Measurements from ENCODE around the gene GGACT. TPM values are rescaled to one million over a fixed set of nuclear protein-coding genes. Genes with fewer than 3 reads are reported as not detected.

The GGACT gene
- total and polyA plus RNA-seq, 2 experiments from 2014 or later = 0.24 to 1.0 TPM

DNA sequence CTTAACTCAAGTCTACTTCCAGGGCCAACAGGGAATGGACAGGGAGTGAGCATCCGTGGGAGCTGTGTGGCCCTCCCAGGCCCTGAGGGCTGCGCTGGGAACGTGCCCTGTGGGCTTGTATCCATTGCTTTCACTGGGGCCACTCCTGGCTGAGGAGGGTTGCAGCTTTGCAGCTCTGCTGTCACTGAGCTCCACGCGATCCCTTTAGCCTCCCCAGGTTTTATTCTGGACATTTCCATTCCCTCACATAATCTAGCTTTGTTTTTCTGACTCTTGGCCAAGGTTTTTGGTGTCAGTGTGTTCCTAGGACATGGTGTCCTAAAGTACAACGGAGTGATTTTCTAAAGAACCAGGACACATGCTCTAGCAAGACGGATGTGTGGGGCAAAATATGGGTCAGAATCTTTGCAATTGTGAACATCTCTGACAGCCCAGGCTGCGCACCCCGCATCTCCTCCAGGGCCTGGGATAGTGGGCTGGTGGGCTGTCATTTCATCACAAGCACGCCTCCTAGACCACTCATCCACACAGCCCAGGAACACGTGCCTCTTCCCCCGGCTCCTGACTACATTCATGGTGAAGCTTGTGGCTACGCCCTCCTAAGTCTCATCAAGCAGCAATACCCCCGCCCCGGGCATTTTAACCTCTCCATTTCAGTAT lies 28.0 kb downstream of the GGACT start:
- H3K27ac Mint-ChIP-seq = no peak overlapping the region
- peak; percentile 54 for ATAC-seq
- peaks cover 9% of the 10 kb centered on the region for H3K4me1 Mint-ChIP-seq
- Histone ChIP-seq H3K9me2 (ENCODE audit: insufficient read depth) (no peaks in the 10 kb centered on the region), H3K79me2 (replicated peaks; ENCODE audit: insufficient read depth) (no peaks in the 10 kb centered on the region), H3K27me3 (ENCODE audit: insufficient read depth) (no peaks in the 10 kb centered on the region), H4K20me1 (replicated peaks; ENCODE audit: insufficient read depth) (no peaks in the 10 kb centered on the region), H3K4me2 (no peak overlapping the region), H3K4me1 (ENCODE audit: insufficient read depth) (peaks cover 5% of the 10 kb centered on the region; the same call in 1 of the 2 replicates), H3F3A (replicated peaks; ENCODE audit: low read depth) (0 out of 2 replicates have a peak, but pooled peaks cover 9% of the 10 kb centered on the region), H3K36me3 (ENCODE audit: insufficient read depth) (peaks cover 1% of the 10 kb centered on the region; the same call in 1 of the 2 replicates), H3K4me3 (no peak overlapping the region), H3K27ac (ENCODE audit: low read depth) (no peak overlapping the region), H2AFZ (0 out of 2 replicates have a peak overlapping the region, but pooled peaks have one; percentile 11)
- DNase-seq (ENCODE audit: low spot score) = no peak
- H3K27me3 Mint-ChIP-seq (ENCODE audit: insufficient read depth, low read depth, poor library complexity) = peaks cover 2% of the 10 kb centered on the region
- H3K9me3 Mint-ChIP-seq = peaks cover under 1% of the 10 kb centered on the region; the same call in 1 of the 3 replicates
- no peak for TF ChIP-seq STAT1 (IDR thresholded peaks at IDR 0.05; ENCODE audit: unreplicated experiment)
- TF ChIP-seq ZNF114 (CRISPR knock-in tag; IDR thresholded peaks at IDR 0.05) = no peak
- TF ChIP-seq, protein P1, sequence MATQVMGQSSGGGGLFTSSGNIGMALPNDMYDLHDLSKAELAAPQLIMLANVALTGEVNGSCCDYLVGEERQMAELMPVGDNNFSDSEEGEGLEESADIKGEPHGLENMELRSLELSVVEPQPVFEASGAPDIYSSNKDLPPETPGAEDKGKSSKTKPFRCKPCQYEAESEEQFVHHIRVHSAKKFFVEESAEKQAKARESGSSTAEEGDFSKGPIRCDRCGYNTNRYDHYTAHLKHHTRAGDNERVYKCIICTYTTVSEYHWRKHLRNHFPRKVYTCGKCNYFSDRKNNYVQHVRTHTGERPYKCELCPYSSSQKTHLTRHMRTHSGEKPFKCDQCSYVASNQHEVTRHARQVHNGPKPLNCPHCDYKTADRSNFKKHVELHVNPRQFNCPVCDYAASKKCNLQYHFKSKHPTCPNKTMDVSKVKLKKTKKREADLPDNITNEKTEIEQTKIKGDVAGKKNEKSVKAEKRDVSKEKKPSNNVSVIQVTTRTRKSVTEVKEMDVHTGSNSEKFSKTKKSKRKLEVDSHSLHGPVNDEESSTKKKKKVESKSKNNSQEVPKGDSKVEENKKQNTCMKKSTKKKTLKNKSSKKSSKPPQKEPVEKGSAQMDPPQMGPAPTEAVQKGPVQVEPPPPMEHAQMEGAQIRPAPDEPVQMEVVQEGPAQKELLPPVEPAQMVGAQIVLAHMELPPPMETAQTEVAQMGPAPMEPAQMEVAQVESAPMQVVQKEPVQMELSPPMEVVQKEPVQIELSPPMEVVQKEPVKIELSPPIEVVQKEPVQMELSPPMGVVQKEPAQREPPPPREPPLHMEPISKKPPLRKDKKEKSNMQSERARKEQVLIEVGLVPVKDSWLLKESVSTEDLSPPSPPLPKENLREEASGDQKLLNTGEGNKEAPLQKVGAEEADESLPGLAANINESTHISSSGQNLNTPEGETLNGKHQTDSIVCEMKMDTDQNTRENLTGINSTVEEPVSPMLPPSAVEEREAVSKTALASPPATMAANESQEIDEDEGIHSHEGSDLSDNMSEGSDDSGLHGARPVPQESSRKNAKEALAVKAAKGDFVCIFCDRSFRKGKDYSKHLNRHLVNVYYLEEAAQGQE (IDR thresholded peaks at IDR 0.05; ENCODE audit: unreplicated experiment) = no peak
- TF ChIP-seq POLR2AphosphoS5 (IDR thresholded peaks at IDR 0.05; ENCODE audit: low read depth) = no peak
- no peak for TF ChIP-seq ZNF331 (CRISPR knock-in tag; IDR thresholded peaks at IDR 0.05; ENCODE audit: low read depth)
- no peak for TF ChIP-seq NANOG (IDR thresholded peaks at IDR 0.05; ENCODE audit: borderline replicate concordance)
- no peak for TF ChIP-seq EZH2phosphoT487 (IDR thresholded peaks at IDR 0.05; ENCODE audit: unreplicated experiment)
- TF ChIP-seq, protein P2, sequence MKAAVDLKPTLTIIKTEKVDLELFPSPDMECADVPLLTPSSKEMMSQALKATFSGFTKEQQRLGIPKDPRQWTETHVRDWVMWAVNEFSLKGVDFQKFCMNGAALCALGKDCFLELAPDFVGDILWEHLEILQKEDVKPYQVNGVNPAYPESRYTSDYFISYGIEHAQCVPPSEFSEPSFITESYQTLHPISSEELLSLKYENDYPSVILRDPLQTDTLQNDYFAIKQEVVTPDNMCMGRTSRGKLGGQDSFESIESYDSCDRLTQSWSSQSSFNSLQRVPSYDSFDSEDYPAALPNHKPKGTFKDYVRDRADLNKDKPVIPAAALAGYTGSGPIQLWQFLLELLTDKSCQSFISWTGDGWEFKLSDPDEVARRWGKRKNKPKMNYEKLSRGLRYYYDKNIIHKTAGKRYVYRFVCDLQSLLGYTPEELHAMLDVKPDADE (IDR thresholded peaks at IDR 0.05) = no peak
- TF ChIP-seq, protein P3, sequence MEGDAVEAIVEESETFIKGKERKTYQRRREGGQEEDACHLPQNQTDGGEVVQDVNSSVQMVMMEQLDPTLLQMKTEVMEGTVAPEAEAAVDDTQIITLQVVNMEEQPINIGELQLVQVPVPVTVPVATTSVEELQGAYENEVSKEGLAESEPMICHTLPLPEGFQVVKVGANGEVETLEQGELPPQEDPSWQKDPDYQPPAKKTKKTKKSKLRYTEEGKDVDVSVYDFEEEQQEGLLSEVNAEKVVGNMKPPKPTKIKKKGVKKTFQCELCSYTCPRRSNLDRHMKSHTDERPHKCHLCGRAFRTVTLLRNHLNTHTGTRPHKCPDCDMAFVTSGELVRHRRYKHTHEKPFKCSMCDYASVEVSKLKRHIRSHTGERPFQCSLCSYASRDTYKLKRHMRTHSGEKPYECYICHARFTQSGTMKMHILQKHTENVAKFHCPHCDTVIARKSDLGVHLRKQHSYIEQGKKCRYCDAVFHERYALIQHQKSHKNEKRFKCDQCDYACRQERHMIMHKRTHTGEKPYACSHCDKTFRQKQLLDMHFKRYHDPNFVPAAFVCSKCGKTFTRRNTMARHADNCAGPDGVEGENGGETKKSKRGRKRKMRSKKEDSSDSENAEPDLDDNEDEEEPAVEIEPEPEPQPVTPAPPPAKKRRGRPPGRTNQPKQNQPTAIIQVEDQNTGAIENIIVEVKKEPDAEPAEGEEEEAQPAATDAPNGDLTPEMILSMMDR (conservative IDR thresholded peaks at IDR 0.05; ENCODE audit: low read depth in 2 of 2) = no peak
- no peak for TF ChIP-seq CREB1 (CRISPR knock-in tag; IDR thresholded peaks at IDR 0.05; ENCODE audit: low read depth)
- no peak for TF ChIP-seq JUNB (IDR thresholded peaks at IDR 0.05; ENCODE audit: unreplicated experiment)
- no peak overlapping the region for H3K4me3 Mint-ChIP-seq
- peaks cover 2% of the 10 kb centered on the region; the same call in 2 of the 3 replicates for H3K36me3 Mint-ChIP-seq (ENCODE audit: low read depth)

All from GM23338 (cell line).